ENCODE results near the gene ILDR2.

Gene ILDR2

GRCh38 chr1:166907763-166908162 is 67.6 kb downstream of the ILDR2 start:
- Histone ChIP-seq H3K4me1 (ENCODE audit: control insufficient read depth, insufficient read depth, low read length, poor library complexity, severe bottlenecking) (peaks cover 12% of the 10 kb centered on the region), H3K9me3 (ENCODE audit: control insufficient read depth, low read length) (peaks cover 5% of the 10 kb centered on the region), H3K27ac (ENCODE audit: low read depth, low read length, severe bottlenecking) (no peak overlapping the region), H3K36me3 (ENCODE audit: control insufficient read depth, insufficient read depth, low read length) (no peaks in the 10 kb centered on the region), H3K4me3 (ENCODE audit: extremely low read depth, insufficient read depth, low read length, poor library complexity, severe bottlenecking) (no peak overlapping the region)
- WGBS, 2 experiments (ENCODE audit: insufficient coverage in 2 of 2): 75 to 92% methylated on average over 1 to 2 of the region's 3 CpGs

- WGBS, 2 experiments (ENCODE audit: insufficient coverage in 2 of 2): 80 to 100% methylated on average over 2 of the region's 4 CpGs
- Histone ChIP-seq H3K27ac (ENCODE audit: low read depth, low read length, severe bottlenecking) (no peak overlapping the region), H3K4me3 (ENCODE audit: extremely low read depth, insufficient read depth, low read length, poor library complexity, severe bottlenecking) (no peak overlapping the region), H3K9me3 (ENCODE audit: control insufficient read depth, low read length) (peaks cover 5% of the 10 kb centered on the region), H3K4me1 (ENCODE audit: control insufficient read depth, insufficient read depth, low read length, poor library complexity, severe bottlenecking) (peaks cover 12% of the 10 kb centered on the region), H3K36me3 (ENCODE audit: control insufficient read depth, insufficient read depth, low read length) (no peaks in the 10 kb centered on the region)
Observed at GRCh38 chr1:166907051-166907450, 68.3 kb downstream of the ILDR2 start.

GRCh38 chr1:166906647-166907046 is 68.7 kb downstream of the ILDR2 start:
- H3K4me3 ChIP-seq (ENCODE audit: extremely low read depth, insufficient read depth, low read length, poor library complexity, severe bottlenecking): no peak overlapping the region
- H3K36me3 ChIP-seq (ENCODE audit: control insufficient read depth, insufficient read depth, low read length): no peaks in the 10 kb centered on the region
- H3K4me1 ChIP-seq (ENCODE audit: control insufficient read depth, insufficient read depth, low read length, poor library complexity, severe bottlenecking): peaks cover 16% of the 10 kb centered on the region
- 94 to 96% methylated on average over 3 of the region's 3 CpGs for WGBS, 2 experiments (ENCODE audit: insufficient coverage in 2 of 2)
- peaks cover 5% of the 10 kb centered on the region for H3K9me3 ChIP-seq (ENCODE audit: control insufficient read depth, low read length)
- H3K27ac ChIP-seq (ENCODE audit: low read depth, low read length, severe bottlenecking): no peak overlapping the region

- H3K27ac ChIP-seq (ENCODE audit: low read depth, low read length, severe bottlenecking): no peak overlapping the region
- peaks cover 21% of the 10 kb centered on the region for H3K4me1 ChIP-seq (ENCODE audit: control insufficient read depth, insufficient read depth, low read length, poor library complexity, severe bottlenecking)
- H3K36me3 ChIP-seq (ENCODE audit: control insufficient read depth, insufficient read depth, low read length): no peaks in the 10 kb centered on the region
- no peak overlapping the region for H3K4me3 ChIP-seq (ENCODE audit: extremely low read depth, insufficient read depth, low read length, poor library complexity, severe bottlenecking)
- 100% methylated on average over 1 of the region's 3 CpGs; no CpG with 5 or more reads in 1 of the 2 experiments for WGBS, 2 experiments (ENCODE audit: insufficient coverage in 2 of 2)
- H3K9me3 ChIP-seq (ENCODE audit: control insufficient read depth, low read length): peaks cover under 1% of the 10 kb centered on the region
Observed at GRCh38 chr1:166905900-166906299, 69.4 kb downstream of the ILDR2 start.

GRCh38 chr1:166905136-166905535 is 70.2 kb downstream of the ILDR2 start:
- H3K9me3 ChIP-seq (ENCODE audit: control insufficient read depth, low read length): no peaks in the 10 kb centered on the region
- H3K36me3 ChIP-seq (ENCODE audit: control insufficient read depth, insufficient read depth, low read length): no peaks in the 10 kb centered on the region
- peaks cover 25% of the 10 kb centered on the region for H3K4me1 ChIP-seq (ENCODE audit: control insufficient read depth, insufficient read depth, low read length, poor library complexity, severe bottlenecking)
- H3K27ac ChIP-seq (ENCODE audit: low read depth, low read length, severe bottlenecking): no peak overlapping the region
- H3K4me3 ChIP-seq (ENCODE audit: extremely low read depth, insufficient read depth, low read length, poor library complexity, severe bottlenecking): no peak overlapping the region
- WGBS, 2 experiments (ENCODE audit: insufficient coverage in 2 of 2): 91 to 100% methylated on average over 2 of the region's 2 CpGs

GRCh38 chr1:166903232-166903631 is 72.1 kb downstream of the ILDR2 start:
- no CpG with 5 or more reads among the region's 1 CpG for WGBS, 2 experiments (ENCODE audit: insufficient coverage in 2 of 2)

GRCh38 chr1:166902279-166902678 is 73.1 kb downstream of the ILDR2 start:
- Histone ChIP-seq H3K9me3 (ENCODE audit: control insufficient read depth, low read length) (peaks cover 10% of the 10 kb centered on the region), H3K4me1 (ENCODE audit: control insufficient read depth, insufficient read depth, low read length, poor library complexity, severe bottlenecking) (peaks cover 25% of the 10 kb centered on the region), H3K36me3 (ENCODE audit: control insufficient read depth, insufficient read depth, low read length) (no peaks in the 10 kb centered on the region), H3K4me3 (ENCODE audit: extremely low read depth, insufficient read depth, low read length, poor library complexity, severe bottlenecking) (no peak overlapping the region), H3K27ac (ENCODE audit: low read depth, low read length, severe bottlenecking) (no peak overlapping the region)
- no CpG with 5 or more reads among the region's 1 CpG for WGBS, 2 experiments (ENCODE audit: insufficient coverage in 2 of 2)

More at GRCh38 chr1:166903232-166903631, 72.1 kb downstream of the ILDR2 start:
- peaks cover 3% of the 10 kb centered on the region for H3K9me3 ChIP-seq (ENCODE audit: control insufficient read depth, low read length)
- peaks cover 25% of the 10 kb centered on the region for H3K4me1 ChIP-seq (ENCODE audit: control insufficient read depth, insufficient read depth, low read length, poor library complexity, severe bottlenecking)
- no peak overlapping the region for H3K4me3 ChIP-seq (ENCODE audit: extremely low read depth, insufficient read depth, low read length, poor library complexity, severe bottlenecking)
- H3K27ac ChIP-seq (ENCODE audit: low read depth, low read length, severe bottlenecking): no peak overlapping the region
- H3K36me3 ChIP-seq (ENCODE audit: control insufficient read depth, insufficient read depth, low read length): no peaks in the 10 kb centered on the region

- Histone ChIP-seq H3K27ac (ENCODE audit: low read depth, low read length, severe bottlenecking) (no peak overlapping the region), H3K4me3 (ENCODE audit: extremely low read depth, insufficient read depth, low read length, poor library complexity, severe bottlenecking) (no peak overlapping the region), H3K36me3 (ENCODE audit: control insufficient read depth, insufficient read depth, low read length) (no peaks in the 10 kb centered on the region), H3K4me1 (ENCODE audit: control insufficient read depth, insufficient read depth, low read length, poor library complexity, severe bottlenecking) (peaks cover 17% of the 10 kb centered on the region), H3K9me3 (ENCODE audit: control insufficient read depth, low read length) (peaks cover 14% of the 10 kb centered on the region)
- WGBS, 2 experiments (ENCODE audit: insufficient coverage in 2 of 2): 10 to 44% methylated on average over 2 to 3 of the region's 4 CpGs
Observed at GRCh38 chr1:166900987-166901386, 74.4 kb downstream of the ILDR2 start.

- H3K4me1 ChIP-seq (ENCODE audit: control insufficient read depth, insufficient read depth, low read length, poor library complexity, severe bottlenecking): peaks cover 13% of the 10 kb centered on the region
- no peaks in the 10 kb centered on the region for H3K36me3 ChIP-seq (ENCODE audit: control insufficient read depth, insufficient read depth, low read length)
- H3K27ac ChIP-seq (ENCODE audit: low read depth, low read length, severe bottlenecking): no peak overlapping the region
- H3K9me3 ChIP-seq (ENCODE audit: control insufficient read depth, low read length): peaks cover 14% of the 10 kb centered on the region
- no peak overlapping the region for H3K4me3 ChIP-seq (ENCODE audit: extremely low read depth, insufficient read depth, low read length, poor library complexity, severe bottlenecking)
Observed at GRCh38 chr1:166899769-166900168, 75.6 kb downstream of the ILDR2 start.

- 90 to 100% methylated on average over 1 to 2 of the region's 4 CpGs for WGBS, 2 experiments (ENCODE audit: insufficient coverage in 2 of 2)
- H3K9me3 ChIP-seq (ENCODE audit: control insufficient read depth, low read length): peaks cover 14% of the 10 kb centered on the region
Observed at GRCh38 chr1:166895766-166896165, 79.6 kb downstream of the ILDR2 start.

GRCh38 chr1:166889776-166890175 is 85.6 kb downstream of the ILDR2 start:
- Histone ChIP-seq H3K27ac (ENCODE audit: low read depth, low read length, severe bottlenecking) (no peak overlapping the region), H3K36me3 (ENCODE audit: control insufficient read depth, insufficient read depth, low read length) (no peaks in the 10 kb centered on the region), H3K4me3 (ENCODE audit: extremely low read depth, insufficient read depth, low read length, poor library complexity, severe bottlenecking) (no peak overlapping the region), H3K4me1 (ENCODE audit: control insufficient read depth, insufficient read depth, low read length, poor library complexity, severe bottlenecking) (no peaks in the 10 kb centered on the region), H3K9me3 (ENCODE audit: control insufficient read depth, low read length) (no peaks in the 10 kb centered on the region)

More at GRCh38 chr1:166895766-166896165, 79.6 kb downstream of the ILDR2 start:
- Histone ChIP-seq H3K4me1 (ENCODE audit: control insufficient read depth, insufficient read depth, low read length, poor library complexity, severe bottlenecking) (peaks cover 3% of the 10 kb centered on the region), H3K4me3 (ENCODE audit: extremely low read depth, insufficient read depth, low read length, poor library complexity, severe bottlenecking) (no peak overlapping the region), H3K36me3 (ENCODE audit: control insufficient read depth, insufficient read depth, low read length) (no peaks in the 10 kb centered on the region), H3K27ac (ENCODE audit: low read depth, low read length, severe bottlenecking) (no peak overlapping the region)

Measured in mesodermal cell (in vitro differentiated cells).